ENCODE data around the gene AFAP1L2. TPM values are rescaled to one million over a fixed set of nuclear protein-coding genes. Genes with fewer than 3 reads are reported as not detected.

AFAP1L2 gene, protein sequence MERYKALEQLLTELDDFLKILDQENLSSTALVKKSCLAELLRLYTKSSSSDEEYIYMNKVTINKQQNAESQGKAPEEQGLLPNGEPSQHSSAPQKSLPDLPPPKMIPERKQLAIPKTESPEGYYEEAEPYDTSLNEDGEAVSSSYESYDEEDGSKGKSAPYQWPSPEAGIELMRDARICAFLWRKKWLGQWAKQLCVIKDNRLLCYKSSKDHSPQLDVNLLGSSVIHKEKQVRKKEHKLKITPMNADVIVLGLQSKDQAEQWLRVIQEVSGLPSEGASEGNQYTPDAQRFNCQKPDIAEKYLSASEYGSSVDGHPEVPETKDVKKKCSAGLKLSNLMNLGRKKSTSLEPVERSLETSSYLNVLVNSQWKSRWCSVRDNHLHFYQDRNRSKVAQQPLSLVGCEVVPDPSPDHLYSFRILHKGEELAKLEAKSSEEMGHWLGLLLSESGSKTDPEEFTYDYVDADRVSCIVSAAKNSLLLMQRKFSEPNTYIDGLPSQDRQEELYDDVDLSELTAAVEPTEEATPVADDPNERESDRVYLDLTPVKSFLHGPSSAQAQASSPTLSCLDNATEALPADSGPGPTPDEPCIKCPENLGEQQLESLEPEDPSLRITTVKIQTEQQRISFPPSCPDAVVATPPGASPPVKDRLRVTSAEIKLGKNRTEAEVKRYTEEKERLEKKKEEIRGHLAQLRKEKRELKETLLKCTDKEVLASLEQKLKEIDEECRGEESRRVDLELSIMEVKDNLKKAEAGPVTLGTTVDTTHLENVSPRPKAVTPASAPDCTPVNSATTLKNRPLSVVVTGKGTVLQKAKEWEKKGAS
- total RNA-seq (1 to 10 TPM in 3 of 5 experiments, under 1 TPM in 2; 0.56 to 3.0 (median 1.5) TPM), polyA plus RNA-seq (1 to 10 TPM in 1 of 2 donors, under 1 TPM in 1; 0.66 to 1.6 TPM), total RNA-seq (2.7 reads per million, percentile 14 among the genes with 10 or more reads in this experiment)

- Mint-ChIP-seq H3K9me3 (peaks cover 0 to 5% (median 3%) of the 10 kb centered on the region in 11 donors), H3K36me3 (peaks cover 0 to 10% (median 0%) of the 10 kb centered on the region in 5 donors), H3K4me3 (peak within 1 kb of the TSS; percentile 30 to 69 (median 43)), H3K4me1 (peaks cover 6 to 17% (median 10%) of the 10 kb centered on the region in 7 donors), H3K27ac (no peak within 1 kb of the TSS), H3K27me3 (peaks cover 59 to 78% (median 73%) of the 10 kb centered on the region in 5 donors)
- ATAC-seq, result peak; percentile 42
- DNase-seq, result no peak
- ChIA-PET CTCF (no interaction called here), POLR2A (no interaction called here)
- H3K27me3 ChIP-seq (ENCODE audit: control insufficient read depth in 2 of 2, insufficient read depth in 2 of 2, low read length in 2 of 2), result no peaks in the 10 kb centered on the region
- intact Hi-C loops (cut with micrococcal nuclease), result no loop called here
- no peaks in the 10 kb centered on the region for H3K36me3 ChIP-seq (ENCODE audit: control insufficient read depth in 2 of 3, insufficient read depth in 3 of 3, low read length in 3 of 3)
- no peak within 1 kb of the TSS for H3K27ac ChIP-seq (ENCODE audit: low read depth, low read length)
- H3K4me1 ChIP-seq (ENCODE audit: control insufficient read depth in 2 of 2, insufficient read depth in 2 of 2, low read length in 2 of 2), result no peaks in the 10 kb centered on the region
- H3K4me3 ChIP-seq (ENCODE audit: low read length), result no peak within 1 kb of the TSS
- no peaks in the 10 kb centered on the region for H3K9me3 ChIP-seq (ENCODE audit: control insufficient read depth in 2 of 3, low read length in 3 of 3)
Measured at GRCh38 chr10:114404171-114405010, at the start of gene AFAP1L2. AFAP1L2 (minus strand) TSS chr10:114404502; CDS start chr10:114404455, 47 bp downstream.

DNA sequence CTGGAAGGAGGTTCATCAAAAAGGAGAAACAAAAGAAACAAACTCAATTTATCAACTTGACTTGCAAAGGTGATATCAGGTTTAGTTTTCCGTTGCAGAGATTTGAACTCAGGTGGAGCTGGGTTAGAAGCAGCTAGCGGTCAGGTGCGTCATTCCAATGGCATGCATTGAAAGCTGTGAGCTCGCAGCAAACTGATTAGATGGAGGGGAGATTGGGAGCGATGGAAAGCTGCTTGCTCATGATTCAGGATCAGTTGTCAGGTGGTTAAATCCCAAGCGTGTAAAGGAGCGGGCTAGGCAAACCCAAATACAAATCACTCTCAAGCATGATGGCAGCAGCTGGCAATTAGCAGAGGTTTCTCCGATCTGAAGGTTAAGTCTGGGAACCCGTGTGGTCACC, 49.3 kb upstream of the AFAP1L2 start:
- H3K36me3 Mint-ChIP-seq, result peaks cover 6 to 36% (median 32%) of the 10 kb centered on the region in 5 donors
- CTCF ChIA-PET, result no interaction called here
- H3K36me3 ChIP-seq (ENCODE audit: control insufficient read depth in 2 of 3, insufficient read depth in 3 of 3, low read length in 3 of 3), result peaks cover 0 to 70% (median 26%) of the 10 kb centered on the region in 3 experiments

DNA sequence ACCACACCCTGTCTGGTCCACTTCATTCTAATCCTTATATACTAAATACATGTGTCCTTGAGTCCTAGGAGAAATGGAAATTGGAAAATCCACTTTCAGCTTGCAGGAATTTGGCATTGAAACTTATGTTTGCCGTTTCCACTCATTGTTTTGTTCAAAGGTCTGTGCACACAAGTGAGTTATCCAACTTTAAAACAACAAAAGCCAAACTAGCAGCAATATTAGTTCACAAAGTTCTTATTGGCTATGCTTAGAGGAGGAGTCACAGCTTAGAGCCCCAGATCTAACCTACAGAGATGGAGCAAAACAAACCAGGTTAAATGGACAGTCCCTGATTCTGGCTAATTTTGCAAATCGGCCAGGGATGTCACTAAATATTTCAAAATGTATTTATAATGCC, 44.6 kb upstream of the AFAP1L2 start:
- Mint-ChIP-seq H3K36me3 (peaks cover 13 to 42% (median 25%) of the 10 kb centered on the region in 5 donors), H3K4me3 (no peak overlapping the region), H3K27ac (peak overlapping the region in 3 of 9 donors; percentile 10 to 42 (median 17)), H3K27me3 (no peaks in the 10 kb centered on the region), H3K4me1 (peaks cover 0 to 35% (median 22%) of the 10 kb centered on the region in 7 donors), H3K9me3 (no peaks in the 10 kb centered on the region)
- ChIA-PET POLR2A (interaction anchor here (0.6 to 1.1 kb wide), 2 partner anchors 37 to 93 kb away, joined by 4 read pairs; no protein-coding TSS in a partner anchor), CTCF (no interaction called here)
- no peak overlapping the region for H3K27ac ChIP-seq (ENCODE audit: low read depth, low read length)
- DNase-seq (no peak), ATAC-seq (no peak)
- no peaks in the 10 kb centered on the region for H3K9me3 ChIP-seq (ENCODE audit: control insufficient read depth in 2 of 3, low read length in 3 of 3)
- H3K4me1 ChIP-seq (ENCODE audit: control insufficient read depth in 2 of 2, insufficient read depth in 2 of 2, low read length in 2 of 2), result no peaks in the 10 kb centered on the region
- H3K27me3 ChIP-seq (ENCODE audit: control insufficient read depth in 2 of 2, insufficient read depth in 2 of 2, low read length in 2 of 2), result no peaks in the 10 kb centered on the region
- H3K36me3 ChIP-seq (ENCODE audit: control insufficient read depth in 2 of 3, insufficient read depth in 3 of 3, low read length in 3 of 3), result peaks cover 0 to 79% (median 32%) of the 10 kb centered on the region in 3 experiments
- intact Hi-C loops (cut with micrococcal nuclease), result no loop called here
- H3K4me3 ChIP-seq (ENCODE audit: low read length), result no peak overlapping the region

More for the DNA sequence above, 49.3 kb upstream of the AFAP1L2 start:
- no peak overlapping the region for H3K4me3 ChIP-seq (ENCODE audit: low read length)
- POLR2A ChIA-PET, result no interaction called here
- H3K4me1 ChIP-seq (ENCODE audit: control insufficient read depth in 2 of 2, insufficient read depth in 2 of 2, low read length in 2 of 2), result no peaks in the 10 kb centered on the region
- peaks cover 5 to 52% (median 28%) of the 10 kb centered on the region in 7 donors for H3K4me1 Mint-ChIP-seq
- no peak overlapping the region for H3K27ac ChIP-seq (ENCODE audit: low read depth, low read length)
- H3K9me3 Mint-ChIP-seq, result no peaks in the 10 kb centered on the region
- peak overlapping the region in 4 of 9 donors; percentile 25 to 67 (median 60) for H3K27ac Mint-ChIP-seq
- no peak overlapping the region for H3K4me3 Mint-ChIP-seq
- no peak for DNase-seq
- no peaks in the 10 kb centered on the region for H3K9me3 ChIP-seq (ENCODE audit: control insufficient read depth in 2 of 3, low read length in 3 of 3)
- no peaks in the 10 kb centered on the region for H3K27me3 ChIP-seq (ENCODE audit: control insufficient read depth in 2 of 2, insufficient read depth in 2 of 2, low read length in 2 of 2)
- intact Hi-C loops (cut with micrococcal nuclease), result no loop called here
- H3K27me3 Mint-ChIP-seq, result no peaks in the 10 kb centered on the region
- ATAC-seq, result no peak

DNA sequence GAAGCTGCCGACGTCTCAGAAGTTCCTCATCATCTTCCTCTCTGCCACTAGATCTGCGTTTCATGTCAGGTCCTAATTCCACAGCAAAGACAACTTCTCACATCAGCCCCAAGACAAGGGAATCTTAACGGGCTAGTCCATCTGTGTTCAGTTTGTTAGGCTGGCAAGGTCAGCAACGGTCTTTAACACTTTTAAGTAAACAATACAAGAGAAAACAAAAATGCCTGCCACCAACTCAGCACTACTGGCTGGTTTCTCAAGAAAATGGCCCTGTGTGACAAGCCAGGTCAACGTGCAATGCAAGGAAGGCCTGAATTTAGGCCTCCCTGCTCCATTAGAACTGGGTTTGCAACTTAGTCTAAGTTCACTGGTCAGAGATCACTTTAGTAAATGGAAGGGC, 41.0 kb upstream of the AFAP1L2 start:
- DNase-seq, result no peak
- Histone ChIP-seq H3K4me1 (ENCODE audit: control insufficient read depth in 2 of 2, insufficient read depth in 2 of 2, low read length in 2 of 2) (no peaks in the 10 kb centered on the region), H3K9me3 (ENCODE audit: control insufficient read depth in 2 of 3, low read length in 3 of 3) (no peaks in the 10 kb centered on the region), H3K27ac (ENCODE audit: low read depth, low read length) (no peak overlapping the region), H3K27me3 (ENCODE audit: control insufficient read depth in 2 of 2, insufficient read depth in 2 of 2, low read length in 2 of 2) (no peaks in the 10 kb centered on the region), H3K36me3 (ENCODE audit: control insufficient read depth in 2 of 3, insufficient read depth in 3 of 3, low read length in 3 of 3) (peaks cover 0 to 90% (median 24%) of the 10 kb centered on the region in 3 experiments), H3K4me3 (ENCODE audit: low read length) (no peak overlapping the region)
- Mint-ChIP-seq H3K4me3 (peak overlapping the region in 1 of 10 donors; percentile 12), H3K9me3 (no peaks in the 10 kb centered on the region), H3K27me3 (no peaks in the 10 kb centered on the region), H3K36me3 (peaks cover 8 to 47% (median 26%) of the 10 kb centered on the region in 5 donors), H3K4me1 (peaks cover 0 to 13% (median 5%) of the 10 kb centered on the region in 7 donors), H3K27ac (peak overlapping the region in 8 of 9 donors; percentile 2 to 91 (median 70))
- ChIA-PET POLR2A (no interaction called here), CTCF (no interaction called here)
- intact Hi-C loops (cut with micrococcal nuclease), result no loop called here
- ATAC-seq, result no peak

DNA sequence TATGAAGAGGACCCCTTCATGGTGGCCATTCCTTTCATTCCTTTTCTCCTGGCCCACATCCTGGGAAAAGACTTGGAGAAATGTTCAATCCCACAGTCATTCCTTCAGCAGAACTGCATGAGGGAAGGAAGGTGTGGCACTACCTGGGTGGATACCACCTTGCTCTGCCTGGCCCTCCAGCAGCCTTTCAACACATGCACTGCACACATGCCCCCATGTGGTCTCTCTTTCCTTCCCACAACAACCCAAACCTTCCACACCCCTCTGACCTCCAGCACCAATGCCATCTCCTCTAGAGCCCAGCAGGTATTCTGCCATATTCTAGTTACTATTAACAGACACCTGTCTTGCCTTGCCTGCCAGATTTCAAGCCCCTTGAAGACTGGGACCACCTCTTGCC, 40.5 kb upstream of the AFAP1L2 start:
- ATAC-seq (no peak), DNase-seq (no peak)
- Histone ChIP-seq H3K4me1 (ENCODE audit: control insufficient read depth in 2 of 2, insufficient read depth in 2 of 2, low read length in 2 of 2) (no peaks in the 10 kb centered on the region), H3K4me3 (ENCODE audit: low read length) (no peak overlapping the region), H3K36me3 (ENCODE audit: control insufficient read depth in 2 of 3, insufficient read depth in 3 of 3, low read length in 3 of 3) (peaks cover 0 to 94% (median 30%) of the 10 kb centered on the region in 3 experiments), H3K27me3 (ENCODE audit: control insufficient read depth in 2 of 2, insufficient read depth in 2 of 2, low read length in 2 of 2) (no peaks in the 10 kb centered on the region), H3K9me3 (ENCODE audit: control insufficient read depth in 2 of 3, low read length in 3 of 3) (no peaks in the 10 kb centered on the region), H3K27ac (ENCODE audit: low read depth, low read length) (no peak overlapping the region)
- intact Hi-C loops (cut with micrococcal nuclease), result no loop called here
- CTCF ChIA-PET, result no interaction called here
- H3K27me3 Mint-ChIP-seq, result no peaks in the 10 kb centered on the region
- no peak overlapping the region for H3K4me3 Mint-ChIP-seq
- POLR2A ChIA-PET, result no interaction called here
- peak overlapping the region in 8 of 9 donors; percentile 2 to 91 (median 46) for H3K27ac Mint-ChIP-seq
- H3K36me3 Mint-ChIP-seq, result peaks cover 10 to 52% (median 31%) of the 10 kb centered on the region in 5 donors
- peaks cover 0 to 13% (median 5%) of the 10 kb centered on the region in 7 donors for H3K4me1 Mint-ChIP-seq
- no peaks in the 10 kb centered on the region for H3K9me3 Mint-ChIP-seq
